HG03439 (cell line): ENCODE measurements around the gene APAF1.

Experiments
- ATAC-seq: cut with Tn5 transposase; IDR thresholded peaks from one replicate; pipeline ENCODE4 v1.9.1; 2021; ENCODE audit warnings: mild to moderate bottlenecking, moderate library complexity; ENCODE audit not compliant: unreplicated experiment

Gene APAF1

GRCh38 chr12:98669751-98670150 lies 24.7 kb downstream of the APAF1 start:
- ATAC-seq: no peak

GRCh38 chr12:98671459-98671858 lies 26.4 kb downstream of the APAF1 start:
- no peak for ATAC-seq

- ATAC-seq: no peak
Measured at GRCh38 chr12:98674841-98675240, 29.8 kb downstream of the APAF1 start.

- no peak for ATAC-seq
Measured at GRCh38 chr12:98678236-98678945, 33.3 kb downstream of the APAF1 start.

- ATAC-seq: no peak
Measured at GRCh38 chr12:98678946-98679610, 34.0 kb downstream of the APAF1 start.

- no peak for ATAC-seq
Measured at GRCh38 chr12:98679611-98680005, 34.5 kb downstream of the APAF1 start.

GRCh38 chr12:98684199-98684598 lies 39.1 kb downstream of the APAF1 start:
- no peak for ATAC-seq

GRCh38 chr12:98686603-98687002 lies 41.5 kb downstream of the APAF1 start:
- ATAC-seq: no peak

- ATAC-seq: no peak
Measured at GRCh38 chr12:98691351-98691750, 46.3 kb downstream of the APAF1 start.

- ATAC-seq: no peak
Measured at GRCh38 chr12:98696036-98696646, 51.1 kb downstream of the APAF1 start.

GRCh38 chr12:98697209-98697608 lies 52.1 kb downstream of the APAF1 start:
- ATAC-seq: no peak

GRCh38 chr12:98698603-98699463 lies 53.7 kb downstream of the APAF1 start:
- ATAC-seq: peak; percentile 86

- ATAC-seq: no peak
Measured at GRCh38 chr12:98699586-98699985, 54.5 kb downstream of the APAF1 start.

GRCh38 chr12:98701166-98701565 lies 56.1 kb downstream of the APAF1 start:
- no peak for ATAC-seq

GRCh38 chr12:98709022-98709421 lies 63.9 kb downstream of the APAF1 start:
- ATAC-seq: no peak

GRCh38 chr12:98714426-98714825 lies 69.3 kb downstream of the APAF1 start:
- ATAC-seq: no peak

GRCh38 chr12:98719515-98720504 lies 74.7 kb downstream of the APAF1 start:
- ATAC-seq: no peak

- ATAC-seq: no peak
Measured at GRCh38 chr12:98721204-98721702, 76.2 kb downstream of the APAF1 start.

GRCh38 chr12:98724384-98725155 lies 79.5 kb downstream of the APAF1 start:
- no peak for ATAC-seq
